Hematopoietic multipotent progenitor cell treated with erythropoietin and hydrocortisone succinate and interleukin-3 and kit ligand, for 17 days (in vitro differentiated cells): Measurements from ENCODE around the gene CD2AP.
"Not testable (repeated sequence)": the region's sequence is repeated elsewhere in the genome, so short reads cannot be mapped to it uniquely, and the experiment has no call there.

Experiments used
- DNase-seq: peaks from one replicate; pipeline ENCODE4 v3.0.0-alpha.2; 2015; ENCODE audit warnings: low spot score

CD2AP gene

DNA sequence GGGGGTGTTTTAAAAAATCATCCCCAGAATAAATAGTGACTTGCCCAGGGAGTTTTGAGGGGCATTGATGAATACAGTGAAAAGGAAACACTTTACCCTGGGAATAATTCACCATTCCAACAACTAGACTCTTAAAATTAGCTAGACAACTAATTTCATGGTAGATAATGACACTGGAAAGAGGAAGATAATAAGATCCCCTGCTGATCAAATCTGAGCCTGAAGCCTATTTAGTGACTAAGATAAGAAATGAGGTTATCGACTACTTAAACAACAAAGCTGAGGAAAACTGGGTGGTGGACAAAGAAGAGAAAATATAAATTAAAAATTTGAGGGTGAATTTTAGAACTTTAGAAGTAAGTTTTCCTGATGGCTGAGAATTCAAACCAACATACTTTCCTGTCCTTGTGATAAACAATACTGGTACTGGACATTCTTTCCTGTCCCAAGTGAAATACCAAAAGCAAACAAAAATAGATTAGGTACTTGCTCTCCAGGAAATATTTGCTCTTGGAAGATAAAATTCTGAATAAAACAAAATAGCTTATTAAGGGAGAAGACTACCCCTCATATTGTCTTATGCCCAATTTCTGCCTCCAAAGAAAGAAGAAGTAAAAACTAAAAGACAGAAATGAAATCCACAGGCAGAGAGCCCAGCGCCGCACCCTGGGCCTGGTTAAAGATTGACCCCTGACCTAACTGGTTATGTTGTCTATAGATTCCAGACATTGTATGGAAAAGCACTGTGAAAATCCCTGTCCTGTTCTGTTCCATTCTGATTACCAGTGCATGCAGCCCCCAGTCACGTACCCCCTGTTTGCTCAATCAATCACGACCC, 156.8 kb downstream of the CD2AP start:
- no peak for DNase-seq

DNA sequence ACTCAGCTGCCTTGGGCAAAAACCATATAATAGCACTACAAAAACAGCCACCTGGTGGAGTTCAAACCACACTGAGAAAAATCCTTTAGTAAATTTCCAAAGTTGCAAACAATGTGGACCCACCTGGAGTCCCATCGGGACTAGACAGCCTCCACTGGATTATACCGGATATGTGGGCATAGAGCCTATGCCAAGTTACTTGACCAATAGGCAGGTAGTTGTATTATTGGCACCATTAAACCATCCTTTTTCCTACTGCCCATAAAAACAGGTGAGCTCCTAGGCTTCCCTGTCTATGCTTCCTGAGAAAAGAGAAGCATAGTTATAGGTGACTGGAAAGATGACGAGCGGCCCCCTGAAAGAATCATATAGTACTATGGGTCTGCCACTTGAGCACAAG, 169.1 kb downstream of the CD2AP start:
- no peak for DNase-seq

DNA sequence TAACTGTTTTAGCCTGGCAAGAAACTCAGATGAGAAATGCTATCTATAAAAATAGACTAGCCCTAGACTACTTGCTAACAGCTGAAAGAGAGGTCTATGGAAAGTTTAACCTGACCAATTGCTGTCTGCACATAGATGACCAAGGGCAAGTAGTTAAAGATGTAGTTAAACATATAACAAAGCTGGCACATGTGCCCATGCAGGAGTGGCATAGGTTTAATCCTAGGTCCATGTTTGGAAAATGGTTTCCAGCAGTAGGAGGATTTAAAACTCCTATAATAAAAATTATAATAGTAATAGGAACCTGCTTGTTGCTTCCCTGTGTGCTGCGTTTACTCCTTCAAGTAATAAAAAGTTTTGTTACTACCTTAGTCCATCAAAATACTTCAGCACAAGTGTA, 169.6 kb downstream of the CD2AP start:
- no peak for DNase-seq

DNA sequence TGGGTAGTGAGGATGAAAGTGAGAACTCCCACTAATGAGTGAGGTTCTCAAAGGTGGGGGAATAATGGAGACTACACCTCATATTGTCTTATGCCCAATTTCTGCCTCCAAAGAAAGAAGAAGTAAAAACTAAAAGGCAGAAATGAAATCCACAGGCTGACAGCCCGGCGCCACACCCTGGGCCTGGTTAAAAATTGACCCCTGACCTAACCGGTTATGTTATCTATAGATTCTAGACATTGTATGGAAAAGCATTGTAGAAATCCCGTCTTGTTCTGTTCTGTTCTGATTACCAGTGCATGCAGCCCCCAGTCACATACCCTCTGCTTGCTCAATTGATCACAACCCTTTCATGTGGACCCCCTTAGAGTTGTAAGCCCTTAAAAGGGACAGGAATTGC, 170.0 kb downstream of the CD2AP start:
- DNase-seq: not testable (repeated sequence)

DNA sequence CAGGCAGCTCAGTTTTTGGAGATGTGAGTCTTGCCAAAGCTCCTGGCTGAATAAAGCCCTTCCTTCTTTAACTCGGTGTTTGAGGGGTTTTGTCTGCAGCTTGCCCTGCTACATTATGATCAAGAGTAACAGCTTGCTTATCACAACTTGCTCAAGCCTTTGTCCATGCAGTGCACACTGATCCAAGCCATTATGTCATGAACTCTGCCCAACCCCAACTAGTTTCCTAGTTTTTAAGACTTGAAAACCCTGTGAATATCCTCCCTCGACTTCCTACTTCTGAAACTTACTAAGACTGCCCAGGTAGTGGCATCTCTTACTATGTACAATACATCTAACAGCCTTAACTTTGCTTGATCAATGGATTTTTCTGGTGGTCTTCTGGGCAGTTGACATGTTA, 170.4 kb downstream of the CD2AP start:
- no peak for DNase-seq

DNA sequence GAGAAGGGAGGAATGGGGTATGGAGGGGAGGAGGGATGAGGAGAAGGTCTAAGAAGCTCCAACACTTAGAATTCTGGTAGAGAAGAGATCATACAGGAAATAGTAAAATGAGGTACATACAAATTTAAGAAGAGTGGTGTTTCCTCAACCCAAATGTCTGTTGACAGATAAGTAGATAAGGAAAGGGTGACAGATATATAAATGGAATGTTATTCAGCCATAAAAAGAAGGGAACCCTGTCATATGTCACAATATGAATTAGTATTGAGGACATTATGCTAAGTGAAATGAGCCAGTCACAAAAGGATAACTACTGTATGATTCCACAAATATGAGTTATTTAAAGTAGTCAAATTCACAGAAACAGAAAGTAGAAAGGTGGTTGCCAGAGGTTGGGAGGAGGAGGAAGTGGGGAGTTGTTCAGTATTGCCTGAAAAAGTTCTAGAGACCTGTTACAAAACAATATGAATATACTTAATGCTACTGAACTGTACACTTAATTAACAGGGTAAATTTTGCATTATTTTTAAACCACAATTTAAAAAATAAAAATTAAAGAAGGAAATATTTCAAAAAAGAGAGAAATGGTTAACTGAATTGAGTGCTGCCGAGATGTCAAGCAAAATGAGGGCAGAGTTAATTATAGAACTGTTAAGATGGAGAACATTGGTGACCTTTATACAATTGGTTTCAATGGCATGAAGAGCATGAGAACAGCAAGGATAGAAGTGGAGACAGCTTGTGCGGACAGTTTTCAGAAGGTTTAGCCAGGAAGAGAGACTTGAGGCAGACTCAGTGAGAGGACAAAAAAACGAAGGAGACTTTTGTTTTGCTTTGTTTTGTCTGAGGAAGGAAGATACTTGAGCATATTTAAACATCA, 173.2 kb downstream of the CD2AP start:
- no peak for DNase-seq

DNA sequence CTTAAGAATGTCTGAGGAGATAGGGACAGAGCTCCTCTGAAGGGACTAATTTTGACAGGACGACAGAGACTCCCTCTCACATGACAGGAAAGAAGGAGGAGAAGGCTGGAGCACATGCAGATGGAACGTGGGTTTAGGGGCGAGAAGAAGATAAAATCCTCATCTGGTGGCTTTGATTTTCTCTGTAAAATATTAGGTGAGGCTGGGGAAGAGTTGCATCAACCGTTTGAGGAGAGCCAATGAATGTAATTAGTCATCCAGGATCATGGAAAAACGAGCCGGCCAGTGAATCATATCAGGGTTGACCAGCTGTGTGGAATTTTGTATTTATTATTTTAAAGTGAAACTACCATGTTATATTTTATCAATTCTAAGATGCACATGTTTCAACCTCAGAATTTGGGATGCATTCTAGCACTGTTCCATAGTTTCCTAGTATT, 173.9 kb downstream of the CD2AP start:
- no peak for DNase-seq

DNA sequence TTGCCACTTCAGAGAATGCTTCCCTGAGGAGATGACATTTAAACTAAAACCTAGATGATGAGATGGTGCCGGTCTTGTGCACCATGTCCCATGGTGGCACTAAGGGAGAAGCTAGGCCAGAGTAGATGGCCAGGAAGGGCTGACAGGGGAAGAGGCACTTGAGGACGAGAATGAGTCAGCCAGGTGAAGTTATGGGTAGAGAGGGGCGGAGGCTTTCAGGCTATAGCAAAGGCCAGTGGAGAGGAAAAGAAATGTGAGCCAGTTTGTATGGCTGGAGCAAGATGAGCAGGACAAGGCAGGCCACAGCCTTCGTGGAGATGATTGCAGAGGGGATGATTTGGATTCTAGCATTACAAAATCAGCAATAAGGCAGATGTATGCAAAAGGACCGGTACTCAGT, 176.1 kb downstream of the CD2AP start:
- no peak for DNase-seq

DNA sequence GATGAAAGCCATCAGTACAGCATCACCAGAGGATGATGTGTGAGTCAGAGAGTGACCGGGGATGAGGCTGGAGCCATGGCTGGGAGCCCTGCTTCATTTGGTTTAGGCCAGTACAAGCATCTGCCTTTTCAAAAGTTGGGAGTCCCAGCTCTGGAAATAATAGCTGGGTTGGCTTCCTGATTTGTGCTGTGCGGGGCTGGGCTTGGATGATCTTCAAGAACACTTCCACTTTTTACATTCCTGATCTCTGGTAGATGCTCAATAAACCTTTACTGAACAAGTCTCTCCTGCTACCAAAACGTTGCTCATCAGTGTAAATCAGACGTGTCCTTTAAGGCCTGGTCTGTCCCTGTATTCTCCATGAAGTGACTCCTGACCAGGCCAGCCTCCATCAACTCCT, 176.7 kb downstream of the CD2AP start:
- DNase-seq: no peak

DNA sequence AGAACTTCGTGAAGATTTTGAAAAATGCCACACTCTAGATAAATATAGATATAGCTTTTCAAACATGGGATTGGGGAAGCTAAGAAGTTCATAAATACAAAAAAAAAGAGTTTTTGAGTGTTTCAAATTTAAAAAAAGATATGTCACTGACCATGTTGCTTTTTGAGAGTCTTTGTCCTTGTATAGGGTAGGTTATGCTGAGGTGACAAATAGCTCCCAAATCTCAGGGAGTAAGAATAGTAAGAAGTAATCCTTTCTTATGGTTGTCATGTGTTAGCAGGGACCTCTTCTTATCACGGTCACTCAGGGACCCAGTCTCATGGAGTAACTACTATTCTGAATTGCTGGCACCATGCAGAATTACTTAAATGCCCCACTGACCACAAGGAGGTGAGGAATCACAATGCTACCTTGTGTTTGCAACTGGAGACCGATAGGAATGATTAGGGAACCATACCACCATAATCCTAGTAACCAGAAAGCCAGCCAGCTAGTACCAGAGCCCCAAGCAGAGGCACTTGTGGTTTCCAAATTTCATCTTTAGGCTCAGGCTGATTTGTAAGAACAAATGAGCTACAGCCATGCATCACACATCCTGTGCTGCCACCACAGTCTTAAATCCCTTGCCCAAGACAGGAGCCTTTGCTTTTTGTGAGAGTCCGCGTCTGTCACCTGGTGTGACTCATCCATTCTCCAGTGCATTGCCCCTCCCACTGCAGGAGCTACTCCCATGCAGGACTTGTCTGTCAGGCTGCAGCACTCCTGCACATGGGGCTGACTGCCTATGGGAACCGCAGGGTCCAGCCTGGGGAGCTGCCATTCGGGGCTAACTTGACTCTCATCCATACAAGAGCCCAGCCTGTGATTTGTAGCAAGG, 178.4 kb downstream of the CD2AP start:
- DNase-seq: no peak

DNA sequence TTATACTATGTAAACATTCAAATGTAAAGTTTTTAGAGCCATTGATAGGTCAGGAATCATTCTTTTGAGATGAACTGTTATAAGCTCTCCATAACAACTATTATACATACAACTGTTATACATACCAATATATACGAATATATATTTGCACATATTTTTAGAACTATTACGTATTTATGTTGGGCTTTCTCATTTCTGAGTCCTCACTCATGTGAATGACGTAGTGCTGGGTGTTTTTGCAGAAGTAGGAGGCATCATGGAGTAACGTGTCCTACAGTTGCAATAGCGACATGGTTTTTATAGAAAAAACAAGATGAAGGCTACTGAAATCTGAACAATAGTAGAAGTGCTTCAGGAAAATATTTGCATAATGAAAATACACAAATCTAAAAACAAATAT, 184.4 kb downstream of the CD2AP start:
- DNase-seq: no peak

DNA sequence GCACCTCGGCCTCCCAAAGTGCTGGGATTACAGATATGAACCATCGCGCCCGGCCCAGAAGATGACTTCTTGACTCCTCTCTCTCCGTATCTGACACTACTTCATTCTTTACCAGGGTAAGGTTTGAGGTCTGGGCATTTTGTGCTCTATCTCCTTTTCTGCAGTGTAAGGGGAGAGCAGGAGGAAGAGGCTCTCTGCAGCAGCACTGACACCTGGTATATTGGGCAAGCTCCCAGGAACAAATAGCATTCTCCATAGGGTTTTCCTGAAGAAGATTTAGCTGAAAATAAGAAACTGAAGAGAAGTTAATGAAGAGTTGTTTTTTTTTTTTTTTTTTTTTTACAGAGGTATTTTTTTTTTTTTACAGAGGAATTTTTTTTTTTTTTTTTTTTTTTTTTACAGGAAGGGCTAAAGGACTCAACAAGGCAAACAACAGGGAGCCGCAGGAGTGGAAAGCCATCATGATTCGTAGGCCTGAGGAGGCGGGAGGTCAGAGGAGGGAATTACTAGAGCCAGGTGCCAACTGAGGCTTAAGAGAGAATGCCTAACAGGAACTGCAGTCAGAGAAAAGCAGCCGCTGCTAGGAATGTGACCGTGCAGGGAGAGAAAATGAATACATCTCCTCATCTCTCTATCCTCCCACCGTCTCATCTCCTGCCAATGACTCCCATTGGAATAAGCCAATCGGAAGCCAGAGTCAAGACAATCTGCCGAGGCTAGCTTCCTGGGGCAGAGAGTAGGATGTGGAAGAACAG, 186.1 kb downstream of the CD2AP start:
- no peak for DNase-seq

DNA sequence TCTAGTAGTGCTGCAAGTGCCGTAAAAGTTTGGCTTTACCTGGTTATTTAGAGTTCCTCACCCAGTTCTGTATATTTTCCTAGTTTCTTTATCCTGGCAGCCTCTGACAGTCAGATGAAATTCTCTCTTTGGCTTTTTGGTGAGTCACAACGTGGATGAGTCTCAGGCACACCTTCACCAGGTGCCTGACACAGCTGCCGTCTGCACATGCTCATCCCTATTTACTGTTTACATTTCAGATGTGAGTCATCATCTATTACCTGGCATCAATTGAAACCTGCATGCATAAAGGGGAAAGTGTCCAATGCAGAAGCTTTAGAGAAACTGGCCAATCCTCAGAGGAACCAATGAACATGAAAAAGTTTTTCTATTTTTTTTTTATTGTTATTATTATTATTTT, 187.5 kb downstream of the CD2AP start:
- DNase-seq: no peak

DNA sequence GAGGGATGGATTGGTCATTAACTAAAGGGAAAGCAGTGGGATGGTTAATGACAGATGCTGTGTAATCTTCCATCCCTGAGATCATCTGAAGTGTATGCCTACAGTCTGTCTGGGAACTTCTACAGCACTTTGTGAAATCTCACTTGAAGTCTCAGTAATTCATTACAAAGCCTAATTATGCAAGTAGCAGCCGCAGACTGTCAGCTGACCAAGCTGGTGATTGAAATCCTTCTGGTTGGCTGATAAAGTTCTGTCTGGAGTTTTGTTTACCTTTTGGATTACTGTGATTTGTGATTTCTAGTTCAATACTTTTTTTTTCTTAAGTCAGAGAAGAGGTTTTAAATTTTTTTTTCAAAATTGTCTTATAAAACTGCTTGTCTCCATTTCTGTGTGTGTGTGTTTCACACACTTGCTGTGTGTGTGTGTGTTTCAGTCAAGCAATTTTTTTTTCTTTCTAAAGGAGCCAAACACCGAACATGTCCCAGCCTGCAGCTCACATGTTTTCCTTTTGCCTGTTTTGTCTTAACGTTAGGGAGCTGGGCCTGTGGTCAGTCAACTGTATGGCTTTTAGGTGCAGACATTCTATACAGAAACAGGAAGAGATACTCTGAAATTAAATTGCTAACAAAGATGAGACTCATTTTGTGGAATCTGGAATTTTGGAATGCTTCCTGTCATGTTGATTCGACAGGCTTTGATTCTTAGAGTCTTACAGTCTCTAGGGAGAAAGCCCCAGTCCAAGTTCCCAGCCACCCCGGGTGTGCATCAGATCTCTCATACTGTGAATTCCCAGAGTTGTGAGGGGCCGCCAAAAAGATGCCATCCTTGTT, 192.3 kb downstream of the CD2AP start:
- DNase-seq: no peak

DNA sequence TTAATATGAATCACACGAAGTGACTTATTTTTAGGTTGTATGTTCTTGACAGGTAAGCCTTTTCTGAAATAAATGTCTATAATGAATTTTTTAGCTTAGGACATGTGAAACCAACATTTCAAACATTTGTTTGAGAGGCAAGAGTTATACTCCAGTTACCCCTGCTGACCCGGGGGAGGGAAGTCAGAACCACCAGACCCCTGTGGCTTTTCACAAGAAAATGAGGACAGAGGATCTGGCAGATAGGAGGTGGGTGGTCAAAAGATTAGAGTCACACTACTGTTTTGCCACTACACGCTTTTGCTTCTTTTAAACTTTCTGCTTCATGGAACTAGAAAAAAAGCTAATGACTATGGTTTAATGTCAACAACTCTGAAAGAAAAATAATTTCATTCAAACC, 193.3 kb downstream of the CD2AP start:
- no peak for DNase-seq

DNA sequence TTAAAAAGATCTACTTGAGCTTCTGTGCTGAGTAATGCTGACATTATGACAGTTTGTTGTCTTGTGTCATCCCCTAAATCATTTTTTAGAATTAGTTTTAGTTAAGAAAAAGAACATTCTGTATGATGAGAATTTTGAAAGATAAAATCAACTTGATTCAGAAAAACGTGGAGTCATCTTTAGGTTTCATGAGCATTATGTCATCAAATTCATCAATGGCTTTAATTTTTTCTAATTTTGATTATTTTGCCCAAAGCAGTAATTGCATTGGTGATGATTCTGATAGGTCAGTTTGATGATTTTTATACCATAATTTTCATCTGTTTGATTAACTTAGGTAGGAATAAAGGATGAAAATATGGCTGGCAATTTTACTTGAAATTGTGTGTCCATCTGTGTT, 194.2 kb downstream of the CD2AP start:
- no peak for DNase-seq

DNA sequence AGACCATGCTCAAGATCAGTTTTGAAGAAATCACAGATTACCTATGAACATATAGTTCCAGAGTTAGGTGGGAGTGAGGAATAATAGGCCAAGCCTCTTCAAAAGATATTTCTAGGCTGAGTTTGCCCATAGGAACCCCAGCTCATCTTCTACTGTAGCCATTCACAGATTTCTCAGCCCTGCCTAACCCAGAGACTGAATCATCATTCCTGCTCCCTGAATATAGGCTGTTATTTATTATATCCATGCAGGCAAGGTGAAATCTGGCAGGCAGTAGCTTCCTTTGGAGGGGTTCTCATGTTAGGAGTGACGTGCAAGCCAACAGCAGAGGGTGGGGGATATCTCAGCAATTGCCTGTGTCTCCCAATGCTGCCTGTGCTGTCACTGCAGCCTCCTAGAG, 195.2 kb downstream of the CD2AP start:
- DNase-seq: no peak

DNA sequence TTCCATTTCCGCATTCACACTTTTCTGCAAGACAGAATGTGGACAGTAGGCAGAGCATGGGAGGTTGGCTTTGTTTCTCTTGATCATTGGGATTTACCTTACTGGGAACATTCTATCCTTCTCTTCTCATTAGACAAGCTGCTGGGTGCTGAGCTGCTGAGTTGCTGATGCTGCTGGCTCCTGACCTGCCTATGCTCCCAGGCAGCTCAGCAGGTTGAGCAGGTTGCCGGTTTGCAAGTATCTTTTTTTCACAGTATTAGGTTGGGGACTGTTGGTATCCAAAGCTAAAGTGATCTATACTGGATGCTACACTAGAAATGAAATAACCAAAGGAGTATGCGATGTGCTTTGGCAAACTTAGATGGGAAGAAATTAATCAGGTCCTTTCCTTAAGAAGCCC, 197.1 kb downstream of the CD2AP start:
- no peak for DNase-seq
